Inferior parietal cortex (tissue), 1 donor: Measurements from ENCODE around the gene OTOR.
A peak's percentile ranks its signal among the peaks of the same experiment; 100 is the strongest.

ENCODE experiments used
- DNase-seq: peaks from one replicate; pipeline ENCODE4 v3.0.0-alpha.2; 2016; ENCODE audit errors: extremely low spot score

OTOR gene

DNA sequence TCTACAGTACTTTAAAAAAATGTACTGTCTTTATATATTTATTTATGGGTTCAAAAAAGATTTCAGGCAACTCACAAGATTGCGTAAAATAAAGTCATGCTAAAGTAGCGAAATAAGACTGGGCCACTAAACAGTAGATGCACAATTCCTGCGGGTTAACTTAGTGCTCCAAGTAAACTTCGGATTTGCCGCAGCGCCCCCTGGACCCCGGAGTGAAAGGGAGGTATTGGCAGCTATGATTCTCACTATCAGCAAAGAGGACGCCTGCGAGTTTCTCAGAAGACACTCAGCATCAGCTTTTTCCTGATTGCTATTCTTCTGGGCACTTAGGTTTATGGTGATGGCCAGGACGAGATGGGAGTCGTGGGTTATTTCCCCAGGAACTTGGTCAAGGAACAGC is 1.4 kb downstream of the OTOR start:
- DNase-seq, result no peak

DNA sequence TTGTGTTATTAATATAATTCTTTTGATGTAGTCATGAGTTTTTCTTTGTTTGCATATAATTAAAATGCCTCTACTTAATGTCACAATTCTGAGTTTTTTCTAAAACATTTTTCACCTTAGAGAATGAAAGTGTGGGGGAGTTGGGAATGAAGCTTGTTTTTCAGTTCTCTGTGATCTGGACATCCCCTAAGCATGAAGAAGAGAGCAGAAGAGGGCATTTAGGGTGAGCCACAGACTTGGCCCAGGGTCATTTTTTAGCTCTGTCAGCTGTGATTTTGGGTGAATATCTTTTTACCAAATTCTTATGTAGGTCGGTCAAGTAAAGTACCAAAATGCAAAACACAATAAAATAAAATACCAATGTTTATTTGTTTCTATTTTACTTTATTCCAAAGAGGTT is 3.9 kb downstream of the OTOR start:
- no peak for DNase-seq

DNA sequence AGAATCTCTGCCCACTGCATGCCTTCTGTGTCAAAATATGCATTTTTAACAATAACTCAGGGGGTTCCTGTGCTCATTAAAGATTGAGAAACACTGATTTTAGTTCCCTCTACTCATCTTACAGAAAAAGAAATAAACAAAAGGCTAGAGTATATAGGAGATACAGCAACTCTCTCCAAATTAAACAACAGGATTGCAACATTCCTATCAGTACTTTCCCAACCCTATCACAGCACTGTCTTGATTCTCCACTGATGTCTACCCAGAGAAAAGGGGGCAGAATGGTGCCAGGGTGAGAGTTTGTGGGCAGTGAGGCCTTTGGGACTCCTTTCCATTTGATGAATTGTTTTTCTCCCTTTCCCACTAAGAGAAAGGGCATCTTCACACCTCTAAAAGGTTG is 4.7 kb downstream of the OTOR start:
- no peak for DNase-seq

DNA sequence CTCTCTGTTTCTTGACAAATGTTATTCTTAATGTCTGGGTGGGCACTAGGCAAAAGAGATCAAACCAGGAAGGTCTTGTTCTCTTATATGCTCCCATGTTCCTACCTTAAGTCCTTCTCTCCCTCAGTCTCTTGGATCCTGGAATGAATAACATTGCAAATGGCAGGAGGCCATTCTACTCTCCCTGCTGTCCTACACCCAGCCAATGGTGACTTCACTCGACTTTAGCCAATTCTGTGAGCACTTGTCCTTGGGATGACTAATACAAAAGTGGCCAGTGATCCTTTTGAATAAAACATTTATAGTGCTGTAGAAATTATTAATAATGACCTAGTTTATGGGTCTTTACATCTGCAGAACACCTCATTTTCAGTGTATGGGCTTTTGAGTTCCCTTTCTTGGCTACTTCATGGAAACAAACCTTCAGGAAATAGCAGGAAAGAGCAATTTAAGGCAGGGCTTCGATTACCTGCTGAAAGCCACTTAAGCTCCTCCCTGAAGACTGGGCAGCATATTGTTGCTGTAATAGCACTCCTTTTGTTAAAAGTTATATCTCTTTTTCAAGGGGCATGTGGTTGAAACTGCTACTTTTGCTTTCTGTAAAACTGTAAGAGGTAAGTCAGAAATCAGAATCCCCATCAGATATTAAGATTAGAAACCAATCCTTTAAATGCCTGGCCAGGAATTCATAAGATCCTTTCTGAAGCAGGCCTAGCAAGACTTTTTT is 10.5 kb downstream of the OTOR start:
- DNase-seq, result no peak

DNA sequence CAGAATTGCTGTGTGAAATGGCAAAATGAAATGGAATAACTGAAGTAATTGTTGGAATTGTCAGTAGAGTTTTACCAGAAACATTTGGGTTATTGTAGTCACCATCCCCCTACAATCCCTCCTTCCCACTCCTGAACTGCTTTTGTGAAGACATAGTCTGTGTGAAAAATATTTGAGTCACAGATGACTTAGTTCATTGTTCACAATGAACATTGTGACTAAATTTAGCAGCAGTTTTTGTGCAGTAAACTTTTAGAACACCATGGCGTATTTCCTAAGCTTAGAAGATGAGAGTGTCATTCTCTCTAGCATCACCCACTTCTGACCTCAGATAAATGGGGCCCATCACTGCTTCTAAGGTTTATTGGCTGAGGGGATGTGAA is 11.0 kb downstream of the OTOR start:
- no peak for DNase-seq

DNA sequence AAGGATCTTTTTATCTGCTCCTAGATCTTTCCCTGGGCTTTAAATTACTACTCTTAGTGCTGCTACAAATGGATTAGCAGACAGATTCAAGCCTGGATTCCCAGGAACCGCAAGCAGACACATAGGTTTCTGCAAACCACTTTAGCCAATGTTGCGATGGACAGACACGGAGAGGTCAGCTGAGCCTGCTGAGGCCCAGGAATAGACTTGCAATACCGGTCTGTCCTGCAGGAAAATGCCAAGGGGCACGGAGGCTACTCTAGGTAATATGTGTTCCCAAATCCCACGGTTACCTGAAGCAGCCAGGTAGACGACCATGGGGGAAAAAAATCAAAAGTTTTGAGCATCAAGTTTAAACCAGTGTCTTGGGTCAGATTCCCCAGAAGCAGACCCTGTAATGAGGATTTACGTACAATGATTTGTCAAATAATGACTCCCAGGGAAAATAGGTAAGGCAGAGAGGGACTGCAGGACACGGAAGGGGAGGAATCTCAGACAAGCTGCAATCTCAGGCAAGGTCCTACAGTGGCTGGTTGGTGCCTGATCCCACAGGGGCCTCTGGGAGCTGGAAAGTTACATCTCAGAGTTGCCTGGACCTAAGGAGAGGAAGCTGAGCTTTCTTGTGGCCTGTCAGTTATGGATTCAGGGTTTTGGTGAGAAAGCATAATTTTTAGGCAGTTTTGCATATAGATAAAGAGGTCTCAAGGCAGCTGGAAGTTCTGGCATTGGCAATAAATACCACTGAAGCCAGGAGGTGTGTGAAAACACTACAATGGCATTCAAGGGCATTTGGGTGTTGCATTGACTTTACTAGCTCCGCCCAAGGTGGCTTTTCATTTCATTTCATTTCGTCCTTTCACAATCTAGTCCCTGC is 12.5 kb downstream of the OTOR start:
- no peak for DNase-seq

DNA sequence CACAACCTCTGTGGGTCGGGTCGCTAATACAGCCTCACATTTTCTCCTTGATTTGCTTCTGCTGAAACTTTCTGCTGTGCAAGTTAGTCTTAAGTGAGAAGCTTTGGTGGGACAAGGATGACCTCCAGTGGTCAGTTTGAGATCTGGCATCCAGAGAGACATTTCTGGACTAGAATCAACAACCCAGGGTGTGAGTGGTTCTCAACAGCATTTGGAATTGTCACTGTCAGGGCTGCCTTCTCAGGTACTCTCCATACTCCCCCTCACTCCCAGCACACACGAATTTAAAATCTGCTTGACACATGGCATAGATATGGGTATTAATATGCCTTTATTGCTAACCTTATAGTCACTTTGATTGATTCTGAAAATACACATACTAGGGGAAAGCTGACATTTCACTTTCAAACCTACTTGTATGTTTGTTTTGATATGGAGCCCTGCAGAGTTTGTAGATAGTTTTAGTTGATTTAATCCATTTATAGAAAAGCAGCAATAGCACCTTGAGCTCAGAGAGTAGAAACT is 13.2 kb downstream of the OTOR start:
- peak; percentile 85 for DNase-seq

DNA sequence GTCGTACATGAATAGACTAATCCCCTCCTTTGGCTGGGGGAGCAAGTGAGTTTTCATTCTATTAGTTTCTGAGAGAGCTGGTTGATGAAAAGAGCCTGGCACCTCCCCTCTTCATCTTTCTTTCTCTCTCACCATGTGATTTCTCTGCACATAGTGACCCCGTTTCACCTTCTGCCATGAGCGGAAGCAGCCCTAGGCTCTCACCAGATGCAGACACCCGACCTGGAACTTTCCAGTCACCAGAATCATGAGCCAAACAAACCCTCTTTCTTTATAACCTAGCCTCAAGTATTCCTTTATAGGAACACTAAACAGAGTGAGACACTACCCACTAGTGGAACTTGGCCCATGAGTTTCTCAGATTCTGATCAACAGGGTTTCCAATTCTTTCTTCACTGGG is 16.4 kb downstream of the OTOR start:
- no peak for DNase-seq

DNA sequence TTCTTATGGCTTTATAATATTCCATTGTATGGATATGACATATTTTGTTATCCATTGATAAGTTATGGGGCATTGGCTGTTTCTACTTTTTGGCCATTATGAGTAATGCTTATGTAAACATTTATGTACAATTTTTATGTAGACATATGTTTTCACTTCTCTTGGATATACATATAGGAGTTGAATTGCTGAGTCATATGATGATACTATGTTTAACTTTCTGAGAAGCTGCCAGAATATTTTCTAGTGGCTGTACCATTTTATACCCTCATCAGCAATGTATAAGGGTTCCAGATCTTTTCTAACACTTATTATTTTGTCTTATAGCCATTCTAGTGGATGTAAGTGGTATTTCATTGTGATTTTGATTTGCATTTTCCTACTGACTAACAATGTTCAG is 23.1 kb downstream of the OTOR start:
- no peak for DNase-seq

DNA sequence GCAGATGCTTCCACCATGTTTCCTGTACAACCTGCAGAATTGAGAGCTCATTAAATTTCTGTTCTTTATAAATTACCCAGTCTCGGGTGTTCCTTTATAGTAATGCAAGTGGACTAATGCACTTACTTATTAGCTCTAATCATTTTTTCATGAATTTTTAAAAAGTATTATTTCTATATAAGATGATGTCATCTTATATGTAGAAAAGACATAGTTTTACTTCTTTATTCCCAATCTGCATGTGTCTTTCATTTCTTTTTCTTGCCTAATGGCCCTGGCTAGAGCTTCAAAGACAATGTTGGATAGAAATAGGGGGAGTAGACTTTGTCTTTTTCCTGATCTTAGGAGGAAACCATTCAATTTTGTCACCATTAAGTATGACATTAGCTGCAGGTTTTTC is 27.8 kb downstream of the OTOR start:
- DNase-seq, result no peak

DNA sequence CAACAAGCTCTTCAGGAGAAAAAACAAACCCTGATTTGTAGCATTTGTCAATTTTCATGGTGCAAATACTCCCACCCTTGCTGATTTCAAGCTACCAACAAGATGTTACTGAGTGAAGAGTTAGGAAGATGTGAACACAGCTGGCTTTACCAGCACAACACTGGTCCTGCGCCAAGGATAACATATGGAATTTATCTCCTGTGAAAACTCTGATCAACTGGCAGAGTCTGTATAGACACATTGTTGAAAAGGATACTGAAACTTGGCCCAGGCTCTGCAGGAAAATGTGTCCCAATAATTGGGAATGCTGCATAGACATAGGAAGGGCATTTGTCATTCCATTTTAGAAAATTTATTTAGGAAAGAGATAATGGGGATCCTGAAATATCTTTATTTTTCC is 29.0 kb downstream of the OTOR start:
- DNase-seq, result no peak

DNA sequence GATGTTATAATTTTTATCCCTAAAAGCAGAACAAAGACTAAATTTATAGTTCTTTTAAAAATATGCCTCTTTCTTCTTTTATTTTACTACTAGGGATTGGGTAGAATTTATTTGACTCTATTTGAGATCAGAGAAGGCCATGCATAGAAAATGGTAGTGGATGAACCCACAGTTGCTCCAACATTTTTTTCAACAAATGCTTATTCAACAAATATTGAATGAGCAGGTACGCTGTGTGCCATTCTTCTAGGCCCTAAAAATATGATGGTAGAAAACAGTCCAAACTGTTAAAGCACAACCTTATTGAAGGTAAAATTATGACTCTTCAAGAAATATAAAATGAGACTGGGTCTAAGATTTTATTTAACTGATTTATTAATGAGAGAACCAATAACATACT is 30.0 kb downstream of the OTOR start:
- DNase-seq, result no peak

DNA sequence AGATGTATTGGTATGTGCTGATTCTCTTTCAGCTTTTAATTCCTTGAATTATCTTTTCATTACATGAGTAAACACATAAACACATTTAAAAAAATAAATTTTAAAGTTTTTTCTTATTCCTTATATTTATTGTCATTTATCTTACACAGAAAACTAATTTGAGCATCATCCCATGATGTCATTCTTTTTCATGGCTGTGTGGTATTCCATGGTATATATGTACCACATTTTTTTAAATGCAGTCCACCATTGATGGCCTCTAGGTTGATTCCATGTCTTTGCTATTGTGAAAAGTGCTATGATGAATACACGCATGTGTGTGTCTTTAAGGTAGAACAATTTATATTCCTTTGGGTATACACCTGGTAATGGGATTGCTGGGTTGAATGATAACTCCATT is 33.3 kb downstream of the OTOR start:
- no peak for DNase-seq

DNA sequence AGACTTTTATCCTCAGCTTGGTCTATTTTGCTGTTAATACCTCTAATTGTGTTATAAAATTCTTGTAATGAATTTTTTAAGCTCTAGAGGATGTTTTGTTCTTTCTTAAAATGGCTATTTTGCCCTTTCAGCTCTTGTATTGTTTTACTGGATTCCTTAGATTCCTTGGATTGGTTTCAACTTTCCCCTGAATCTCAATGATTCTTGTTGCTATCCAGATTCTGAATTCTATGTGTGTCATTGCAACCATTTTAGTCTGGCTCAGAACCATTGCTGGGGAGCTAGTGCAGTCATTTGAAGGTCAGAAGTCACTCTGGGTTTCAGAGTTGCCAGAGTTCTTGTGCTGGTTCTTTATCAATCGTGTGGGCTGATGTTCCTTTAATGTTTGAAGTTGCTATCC is 37.1 kb downstream of the OTOR start:
- no peak for DNase-seq
